H1 (cell line): ENCODE measurements around the gene LIG3. TPM values are rescaled to one million over a fixed set of nuclear protein-coding genes. Genes with fewer than 3 reads are reported as not detected.

Experiments used
- CTCF ChIA-PET: fragments of 300-600 bp; sonication (Branson Sonifier 250); formaldehyde crosslinking; loops from one replicate; lab custom pipeline; 2021; ENCODE audit not compliant: partially characterized antibody; lab: Charles Lee
- POLR2A ChIA-PET: fragments of 300-600 bp; sonication (Branson Sonifier 250); formaldehyde crosslinking; loops from one replicate; lab custom pipeline; 2021; ENCODE audit warnings: inconsistent platforms; ENCODE audit not compliant: partially characterized antibody; lab: Charles Lee
- DNase-seq, 2 experiments: peaks; one replicate each; pipeline versions ENCODE4 v3.0.0 to v3.0.0-alpha.2; 2010 to 2022; ENCODE audit warnings: low spot score in 2 of 2, low read depth in 1 of 2, mixed read lengths in 1 of 2
- FAIRE-seq: peaks from 2 replicates; lab custom pipeline; 2011; peaks lifted over from hg19 to GRCh38; lab: Jason Lieb, UNC
- H2AFZ ChIP-seq: 2 replicates; pipeline ENCODE4 v1.8.1; 2012; ENCODE audit warnings: low read length, inconsistent platforms
- H2AK5ac ChIP-seq: 2 replicates; pipeline ENCODE4 v1.6.1; 2013; ENCODE audit warnings: low read depth, low read length
- H2BK120ac ChIP-seq: replicated peaks from 2 replicates; pipeline ENCODE3; 2013; ENCODE audit warnings: low read depth, low read length, inconsistent platforms
- H2BK12ac ChIP-seq: 2 replicates; pipeline ENCODE4 v1.6.1; 2013; ENCODE audit warnings: low read depth, low read length
- H2BK15ac ChIP-seq: 2 replicates; pipeline ENCODE4 v1.6.1; 2013; ENCODE audit warnings: low read length
- H2BK20ac ChIP-seq: 2 replicates; pipeline ENCODE4 v1.6.1; 2013; ENCODE audit warnings: low read length
- H2BK5ac ChIP-seq: 2 replicates; pipeline ENCODE4 v1.6.1; 2013; ENCODE audit warnings: low read depth, low read length
- H3K14ac ChIP-seq: 2 replicates; pipeline ENCODE4 v1.6.1; 2013; ENCODE audit warnings: inconsistent platforms; ENCODE audit not compliant: insufficient read length
- H3K18ac ChIP-seq: 2 replicates; pipeline ENCODE4 v1.6.1; 2013; ENCODE audit warnings: low read length; ENCODE audit errors: extremely low read depth
- H3K23ac ChIP-seq: 2 replicates; pipeline ENCODE4 v1.6.1; 2013; ENCODE audit warnings: inconsistent platforms; ENCODE audit not compliant: insufficient read length
- H3K23me2 ChIP-seq: 2 replicates; pipeline ENCODE4 v1.6.1; 2013; ENCODE audit warnings: low read depth, low read length
- H3K27ac ChIP-seq: 2 replicates; pipeline ENCODE4 v1.6.1; 2011; ENCODE audit warnings: low read depth, low read length, inconsistent platforms
- H3K27me3 ChIP-seq, 4 experiments: replicated peaks in 1 of 4; 1 replicate in 1 of 4; 2 replicates in 3 of 4; pipeline versions ENCODE4 v1.6.1 to v1.8.1; 2011 to 2013; ENCODE audit warnings: low read length in 3 of 4, mild to moderate bottlenecking in 3 of 4, inconsistent platforms in 2 of 4, mixed read lengths in 2 of 4, moderate library complexity in 1 of 4; ENCODE audit not compliant: control insufficient read depth in 3 of 4, insufficient read depth in 3 of 4; ENCODE audit errors: extremely low read depth in 1 of 4
- H3K36me3 ChIP-seq, 4 experiments: 2 replicates each; pipeline versions ENCODE4 v1.6.1 to v1.8.1; 2011 to 2013; ENCODE audit warnings: mild to moderate bottlenecking in 4 of 4, low read length in 3 of 4, moderate library complexity in 2 of 4, control low read depth in 1 of 4, inconsistent platforms in 1 of 4; ENCODE audit not compliant: insufficient read depth in 4 of 4, control insufficient read depth in 2 of 4
- H3K4ac ChIP-seq: replicated peaks from 2 replicates; pipeline ENCODE3; 2013; ENCODE audit warnings: low read length, low read depth, mixed read lengths, inconsistent platforms; ENCODE audit not compliant: insufficient read length
- H3K4me1 ChIP-seq, 4 experiments: replicated peaks in 1 of 4; 1 replicate in 1 of 4; 2 replicates in 3 of 4; pipeline versions ENCODE4 v1.6.1 to v1.8.1; 2011 to 2013; ENCODE audit warnings: low read length in 3 of 4, inconsistent platforms in 2 of 4, mixed read lengths in 1 of 4; ENCODE audit not compliant: insufficient read depth in 4 of 4, control insufficient read depth in 3 of 4
- H3K4me2 ChIP-seq, 2 experiments: 2 replicates each; pipeline versions ENCODE4 v1.6.1 to v1.8.1; 2011 to 2013; ENCODE audit warnings: low read depth in 2 of 2, low read length in 2 of 2, control low read depth in 1 of 2, inconsistent platforms in 1 of 2, mild to moderate bottlenecking in 1 of 2; ENCODE audit not compliant: insufficient read depth in 1 of 2
- H3K4me3 ChIP-seq, 4 experiments: fragments of 200-600, 300-600 bp in 1 of 4; sonication (generic), shearing (Covaris generic), sonication (Bioruptor Twin) in 1 of 4; 2 replicates each; pipeline versions ENCODE4 v1.5.1 to v1.8.1; 2011 to 2016; ENCODE audit warnings: low read length in 4 of 4, low read depth in 3 of 4, control low read depth in 2 of 4, inconsistent platforms in 2 of 4, mild to moderate bottlenecking in 2 of 4, mixed read lengths in 1 of 4, moderate library complexity in 1 of 4; ENCODE audit not compliant: insufficient read depth in 2 of 4; ENCODE audit errors: extremely low read depth in 1 of 4
- H3K56ac ChIP-seq: replicated peaks from 2 replicates; pipeline ENCODE3; 2013; ENCODE audit warnings: low read depth, mild to moderate bottlenecking, mixed read lengths, low read length, inconsistent platforms; ENCODE audit not compliant: insufficient read length
- H3K79me1 ChIP-seq: 2 replicates; pipeline ENCODE4 v1.6.1; 2013; ENCODE audit warnings: low read depth, low read length, control low read depth
- H3K79me2 ChIP-seq, 2 experiments: 2 replicates each; pipeline versions ENCODE4 v1.6.1 to v1.8.1; 2012 to 2013; ENCODE audit warnings: low read length in 2 of 2, mild to moderate bottlenecking in 2 of 2, inconsistent platforms in 1 of 2; ENCODE audit not compliant: insufficient read depth in 2 of 2, control insufficient read depth in 1 of 2
- H3K9ac ChIP-seq, 4 experiments: replicated peaks in 1 of 4; 1 replicate in 1 of 4; 2 replicates in 3 of 4; pipeline versions ENCODE4 v1.6.1 to v1.8.1; 2011 to 2013; ENCODE audit warnings: low read depth in 3 of 4, low read length in 3 of 4, control low read depth in 2 of 4, mild to moderate bottlenecking in 2 of 4, moderate library complexity in 2 of 4, inconsistent platforms in 1 of 4; ENCODE audit errors: extremely low read depth in 1 of 4
- H3K9me3 ChIP-seq, 2 experiments: 2 replicates each; pipeline versions ENCODE4 v1.6.1 to v1.8.1; 2012 to 2013; ENCODE audit warnings: mild to moderate bottlenecking in 2 of 2, moderate library complexity in 2 of 2, control low read depth in 1 of 2, inconsistent platforms in 1 of 2, low read depth in 1 of 2, low read length in 1 of 2, mixed read lengths in 1 of 2; ENCODE audit not compliant: insufficient read depth in 2 of 2
- H4K20me1 ChIP-seq, 2 experiments: replicated peaks in 1 of 2; 2 replicates each; pipeline versions ENCODE3 to v1.8.1; 2011 to 2013; ENCODE audit warnings: inconsistent platforms in 2 of 2, low read length in 2 of 2, mild to moderate bottlenecking in 1 of 2; ENCODE audit not compliant: insufficient read depth in 2 of 2, control insufficient read depth in 1 of 2
- H4K5ac ChIP-seq: 2 replicates; pipeline ENCODE4 v1.6.1; 2013; ENCODE audit warnings: low read length, low read depth, mixed read lengths, inconsistent platforms; ENCODE audit not compliant: insufficient read length
- H4K8ac ChIP-seq: 2 replicates; pipeline ENCODE4 v1.8.0; 2013; ENCODE audit warnings: mild to moderate bottlenecking, moderate library complexity, low read length, inconsistent platforms; ENCODE audit not compliant: insufficient read depth; ENCODE audit errors: extremely low read depth
- H4K91ac ChIP-seq: replicated peaks from 2 replicates; pipeline ENCODE3; 2013; ENCODE audit warnings: low read length, mixed read lengths, inconsistent platforms; ENCODE audit not compliant: insufficient read length
- BRCA1 ChIP-seq: IDR thresholded peaks from 2 replicates; pipeline ENCODE4 v1.6.1; 2012; ENCODE audit warnings: low read depth, low read length, improper control_type of control experiment
- EGR1 ChIP-seq: IDR thresholded peaks from 2 replicates; pipeline ENCODE4 v1.6.1; 2011; ENCODE audit warnings: low read depth, low read length, borderline replicate concordance
- GTF2F1 ChIP-seq: IDR thresholded peaks from 2 replicates; pipeline ENCODE4 v1.6.1; 2012; ENCODE audit warnings: low read depth, low read length, improper control_type of control experiment, borderline replicate concordance
- HDAC2 ChIP-seq, 2 experiments: fragments of 300-600 bp in 1 of 2; sonication (generic) in 1 of 2; IDR thresholded peaks; 2 replicates each; pipeline ENCODE4 v1.6.1; 2011 to 2012; ENCODE audit warnings: low read depth in 2 of 2, low read length in 2 of 2, mild to moderate bottlenecking in 2 of 2, moderate library complexity in 2 of 2, borderline replicate concordance in 1 of 2, inconsistent platforms in 1 of 2
- MAFK ChIP-seq: IDR thresholded peaks from 2 replicates; pipeline ENCODE4 v1.6.1; 2012; ENCODE audit warnings: low read depth, mild to moderate bottlenecking, improper control_type of control experiment, low read length
- NRF1 ChIP-seq: IDR thresholded peaks from 2 replicates; pipeline ENCODE4 v1.6.1; 2011; ENCODE audit warnings: mild to moderate bottlenecking, low read depth, low read length, improper control_type of control experiment
- POLR2A ChIP-seq, 2 experiments: IDR thresholded peaks; 1 replicate in 1 of 2; 2 replicates in 1 of 2; pipeline ENCODE4 v1.6.1; 2011; ENCODE audit warnings: low read depth in 2 of 2, low read length in 2 of 2, mild to moderate bottlenecking in 2 of 2; ENCODE audit errors: control extremely low read depth in 1 of 2
- RFX5 ChIP-seq: IDR thresholded peaks from 2 replicates; pipeline ENCODE4 v1.6.1; 2011; ENCODE audit warnings: low read depth, low read length, improper control_type of control experiment, borderline replicate concordance
- SAP30 ChIP-seq: fragments of 300-600 bp; sonication (generic); IDR thresholded peaks from 2 replicates; pipeline ENCODE4 v1.7.1; 2012; ENCODE audit warnings: low read length, moderate library complexity, mild to moderate bottlenecking, inconsistent platforms; ENCODE audit not compliant: insufficient read depth, insufficient replicate concordance
- SUZ12 ChIP-seq: fragments of 200-600 bp; sonication (generic); IDR thresholded peaks from 2 replicates; pipeline ENCODE4 v1.6.1; 2012; ENCODE audit warnings: mild to moderate bottlenecking, inconsistent platforms, low read length, moderate library complexity, mixed read lengths
- TAF1 ChIP-seq: IDR thresholded peaks from 2 replicates; pipeline ENCODE4 v1.6.1; 2011; ENCODE audit warnings: mild to moderate bottlenecking, low read depth, low read length
- WGBS, 2 experiments: shearing (Covaris generic) in 1 of 2; methylation state at CpG; one replicate each; pipeline versions ENCODE4 v1.1.6 to v1.1.7; 2013 to 2015; ENCODE audit warnings: low lambda C conversion rate in 2 of 2, mixed read lengths in 2 of 2, inconsistent platforms in 1 of 2, low coverage in 1 of 2, missing lambda C conversion rate in 1 of 2; ENCODE audit not compliant: insufficient replicate concordance in 2 of 2, insufficient coverage in 1 of 2, insufficient read length in 1 of 2; ENCODE audit errors: extremely low coverage in 1 of 2, missing lambda C conversion rate in 1 of 2; 5-methylcytosine and 5-hydroxymethylcytosine counted together
- polyA plus RNA-seq, 7 experiments: library from polyadenylated mRNA; depleted of rRNA in 3 of 7; stranded (reverse) in 5 of 7; unstranded in 2 of 7; fragments of >200 nt in 5 of 7; fragments of 200-250 nt in 2 of 7; gene quantifications; 1 replicate in 5 of 7; 2 replicates in 1 of 7; 4 replicates in 1 of 7; pipeline versions ENCODE4 v1.2.1 to v1.2.3, GENCODE V29; 2011 to 2013; ENCODE audit warnings: missing spikeins in 2 of 7, mixed read lengths in 2 of 7
- total RNA-seq: library from RNA; stranded (reverse); fragmentation: NEBNext Ultra II Directional; extraction: Animal tissue kit (Norgen Biotek cat#: 25700); gene quantifications from 2 replicates; pipeline ENCODE4 v1.2.1, GENCODE V29; 2021

Gene LIG3
- total and polyA plus RNA-seq, 2 of the 8 experiments (the other 6 are each of a cell fraction or from before 2014, with no cell fraction given): 63.6 to 89.3 TPM

DNA sequence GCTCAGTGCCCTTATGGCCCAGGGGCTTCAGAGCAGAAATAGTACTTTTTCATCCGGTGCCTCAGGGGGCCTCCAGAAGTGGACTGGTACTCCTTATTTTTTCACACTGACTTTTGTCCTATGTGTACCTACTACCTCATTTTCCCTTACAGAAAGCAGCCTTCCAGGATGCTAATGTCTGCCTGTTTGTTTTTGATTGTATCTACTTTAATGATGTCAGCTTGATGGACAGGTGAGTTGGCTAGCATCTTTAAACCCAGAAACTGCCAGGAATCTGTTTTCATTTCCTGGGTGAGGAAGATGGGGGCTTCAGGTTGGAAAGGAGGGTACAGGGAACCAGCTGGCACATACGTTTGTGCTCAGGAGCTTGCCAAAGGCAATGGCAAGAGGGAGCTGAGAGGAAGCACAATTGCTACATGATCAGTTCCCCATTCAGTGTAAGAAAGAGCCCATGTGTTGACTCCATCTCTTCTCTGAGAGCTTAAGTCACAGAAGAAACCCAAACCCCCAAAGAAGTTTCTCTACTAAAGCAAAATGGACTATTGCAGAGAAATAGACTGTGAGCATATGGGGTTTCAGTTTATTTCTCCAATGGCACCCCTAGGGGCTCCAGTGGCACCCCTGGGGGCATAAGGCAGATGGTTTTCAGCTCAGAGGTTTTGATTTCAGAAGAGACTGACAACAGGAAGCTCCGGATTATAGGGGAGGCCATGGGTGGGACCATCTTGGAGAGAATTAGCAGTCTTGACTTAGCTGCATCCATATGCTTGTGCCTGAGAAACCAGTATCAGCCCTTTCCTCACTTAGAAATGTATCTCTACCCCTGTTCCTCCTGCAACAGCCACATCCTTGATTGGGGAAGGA is 16.3 kb downstream of the LIG3 start:
- Histone ChIP-seq H3K56ac (no peak overlapping the region), H3K79me1 (no peaks in the 10 kb centered on the region), H3K27ac (no peak overlapping the region), H3K18ac (no peak overlapping the region), H3K14ac (no peak overlapping the region), H3K23ac (no peak overlapping the region), H3K79me2 (no peaks in the 10 kb centered on the region), H3K9me3 (no peaks in the 10 kb centered on the region), H4K8ac (no peak overlapping the region), H4K20me1 (peaks cover 8 to 11% of the 10 kb centered on the region in 2 experiments), H3K27me3 (no peaks in the 10 kb centered on the region), H2BK15ac (no peak overlapping the region), H3K4ac (no peak overlapping the region), H2BK20ac (no peak overlapping the region), H2AFZ (no peak overlapping the region), H3K36me3 (peaks cover 59 to 89% (median 85%) of the 10 kb centered on the region in 4 experiments), H3K4me1 (no peaks in the 10 kb centered on the region), H4K91ac (no peak overlapping the region), H2BK5ac (no peak overlapping the region), H3K9ac (no peak overlapping the region), H3K23me2 (no peaks in the 10 kb centered on the region), H3K4me3 (no peak overlapping the region), H2BK12ac (no peak overlapping the region), H2AK5ac (no peak overlapping the region), H4K5ac (no peak overlapping the region), H2BK120ac (no peak overlapping the region), H3K4me2 (no peak overlapping the region)
- CTCF ChIA-PET: interaction anchor here (0.6 to 5.2 kb wide), 11 partner anchors 8 to 130 kb away, joined by 3 to 43 read pairs (median 4); partner anchors contain the start of gene RAD51D
- POLR2A ChIA-PET: interaction anchor here (1.2 to 1.5 kb wide), 5 partner anchors 9 to 133 kb away, joined by 3 to 6 read pairs (median 4); no protein-coding TSS in a partner anchor
- no peak for TF ChIP-seq HDAC2 (IDR thresholded peaks at IDR 0.05; ENCODE audit: borderline replicate concordance in 1 of 2, low read depth in 2 of 2, low read length in 2 of 2)
- no peak for TF ChIP-seq NRF1
- TF ChIP-seq SAP30: no peak
- no peak for TF ChIP-seq TAF1
- no peak for TF ChIP-seq POLR2A (IDR thresholded peaks at IDR 0.05; ENCODE audit: control extremely low read depth in 1 of 2, low read depth in 2 of 2, low read length in 2 of 2)
- TF ChIP-seq BRCA1: no peak
- TF ChIP-seq GTF2F1: no peak
- TF ChIP-seq MAFK: no peak
- no peak for TF ChIP-seq SUZ12
- TF ChIP-seq EGR1: no peak
- TF ChIP-seq RFX5: no peak
- DNase-seq (no peak), FAIRE-seq (no peak)
- WGBS, 2 experiments: 93% methylated on average over 3 of the region's 3 CpGs; no CpG with 5 or more reads in 1 of the 2 experiments
